H1 (cell line): ENCODE data around the gene BAIAP2L2. TPM values are rescaled to one million over a fixed set of nuclear protein-coding genes. Genes with fewer than 3 reads are reported as not detected.

Source experiments
- CTCF ChIA-PET: fragments of 300-600 bp; sonication (Branson Sonifier 250); formaldehyde crosslinking; loops from one replicate; lab custom pipeline; 2021; ENCODE audit not compliant: partially characterized antibody; lab: Charles Lee
- POLR2A ChIA-PET: fragments of 300-600 bp; sonication (Branson Sonifier 250); formaldehyde crosslinking; loops from one replicate; lab custom pipeline; 2021; ENCODE audit warnings: inconsistent platforms; ENCODE audit not compliant: partially characterized antibody; lab: Charles Lee
- DNase-seq, 2 experiments: peaks; one replicate each; pipeline versions ENCODE4 v3.0.0 to v3.0.0-alpha.2; 2010 to 2022; ENCODE audit warnings: low spot score in 2 of 2, low read depth in 1 of 2, mixed read lengths in 1 of 2
- FAIRE-seq: peaks from 2 replicates; lab custom pipeline; 2011; peaks lifted over from hg19 to GRCh38; lab: Jason Lieb, UNC
- H2AFZ ChIP-seq: 2 replicates; pipeline ENCODE4 v1.8.1; 2012; ENCODE audit warnings: low read length, inconsistent platforms
- H2AK5ac ChIP-seq: 2 replicates; pipeline ENCODE4 v1.6.1; 2013; ENCODE audit warnings: low read depth, low read length
- H2BK120ac ChIP-seq: replicated peaks from 2 replicates; pipeline ENCODE3; 2013; ENCODE audit warnings: low read depth, low read length, inconsistent platforms
- H2BK12ac ChIP-seq: 2 replicates; pipeline ENCODE4 v1.6.1; 2013; ENCODE audit warnings: low read depth, low read length
- H2BK15ac ChIP-seq: 2 replicates; pipeline ENCODE4 v1.6.1; 2013; ENCODE audit warnings: low read length
- H2BK20ac ChIP-seq: 2 replicates; pipeline ENCODE4 v1.6.1; 2013; ENCODE audit warnings: low read length
- H2BK5ac ChIP-seq: 2 replicates; pipeline ENCODE4 v1.6.1; 2013; ENCODE audit warnings: low read depth, low read length
- H3K14ac ChIP-seq: 2 replicates; pipeline ENCODE4 v1.6.1; 2013; ENCODE audit warnings: inconsistent platforms; ENCODE audit not compliant: insufficient read length
- H3K18ac ChIP-seq: 2 replicates; pipeline ENCODE4 v1.6.1; 2013; ENCODE audit warnings: low read length; ENCODE audit errors: extremely low read depth
- H3K23ac ChIP-seq: 2 replicates; pipeline ENCODE4 v1.6.1; 2013; ENCODE audit warnings: inconsistent platforms; ENCODE audit not compliant: insufficient read length
- H3K23me2 ChIP-seq: 2 replicates; pipeline ENCODE4 v1.6.1; 2013; ENCODE audit warnings: low read depth, low read length
- H3K27ac ChIP-seq: 2 replicates; pipeline ENCODE4 v1.6.1; 2011; ENCODE audit warnings: low read depth, low read length, inconsistent platforms
- H3K27me3 ChIP-seq, 4 experiments: replicated peaks in 1 of 4; 1 replicate in 1 of 4; 2 replicates in 3 of 4; pipeline versions ENCODE4 v1.6.1 to v1.8.1; 2011 to 2013; ENCODE audit warnings: low read length in 3 of 4, mild to moderate bottlenecking in 3 of 4, inconsistent platforms in 2 of 4, mixed read lengths in 2 of 4, moderate library complexity in 1 of 4; ENCODE audit not compliant: control insufficient read depth in 3 of 4, insufficient read depth in 3 of 4; ENCODE audit errors: extremely low read depth in 1 of 4
- H3K36me3 ChIP-seq, 4 experiments: 2 replicates each; pipeline versions ENCODE4 v1.6.1 to v1.8.1; 2011 to 2013; ENCODE audit warnings: mild to moderate bottlenecking in 4 of 4, low read length in 3 of 4, moderate library complexity in 2 of 4, control low read depth in 1 of 4, inconsistent platforms in 1 of 4; ENCODE audit not compliant: insufficient read depth in 4 of 4, control insufficient read depth in 2 of 4
- H3K4ac ChIP-seq: replicated peaks from 2 replicates; pipeline ENCODE3; 2013; ENCODE audit warnings: low read length, low read depth, mixed read lengths, inconsistent platforms; ENCODE audit not compliant: insufficient read length
- H3K4me1 ChIP-seq, 4 experiments: replicated peaks in 1 of 4; 1 replicate in 1 of 4; 2 replicates in 3 of 4; pipeline versions ENCODE4 v1.6.1 to v1.8.1; 2011 to 2013; ENCODE audit warnings: low read length in 3 of 4, inconsistent platforms in 2 of 4, mixed read lengths in 1 of 4; ENCODE audit not compliant: insufficient read depth in 4 of 4, control insufficient read depth in 3 of 4
- H3K4me2 ChIP-seq, 2 experiments: 2 replicates each; pipeline versions ENCODE4 v1.6.1 to v1.8.1; 2011 to 2013; ENCODE audit warnings: low read depth in 2 of 2, low read length in 2 of 2, control low read depth in 1 of 2, inconsistent platforms in 1 of 2, mild to moderate bottlenecking in 1 of 2; ENCODE audit not compliant: insufficient read depth in 1 of 2
- H3K4me3 ChIP-seq, 4 experiments: fragments of 200-600, 300-600 bp in 1 of 4; sonication (generic), shearing (Covaris generic), sonication (Bioruptor Twin) in 1 of 4; 2 replicates each; pipeline versions ENCODE4 v1.5.1 to v1.8.1; 2011 to 2016; ENCODE audit warnings: low read length in 4 of 4, low read depth in 3 of 4, control low read depth in 2 of 4, inconsistent platforms in 2 of 4, mild to moderate bottlenecking in 2 of 4, mixed read lengths in 1 of 4, moderate library complexity in 1 of 4; ENCODE audit not compliant: insufficient read depth in 2 of 4; ENCODE audit errors: extremely low read depth in 1 of 4
- H3K56ac ChIP-seq: replicated peaks from 2 replicates; pipeline ENCODE3; 2013; ENCODE audit warnings: low read depth, mild to moderate bottlenecking, mixed read lengths, low read length, inconsistent platforms; ENCODE audit not compliant: insufficient read length
- H3K79me1 ChIP-seq: 2 replicates; pipeline ENCODE4 v1.6.1; 2013; ENCODE audit warnings: low read depth, low read length, control low read depth
- H3K79me2 ChIP-seq, 2 experiments: 2 replicates each; pipeline versions ENCODE4 v1.6.1 to v1.8.1; 2012 to 2013; ENCODE audit warnings: low read length in 2 of 2, mild to moderate bottlenecking in 2 of 2, inconsistent platforms in 1 of 2; ENCODE audit not compliant: insufficient read depth in 2 of 2, control insufficient read depth in 1 of 2
- H3K9ac ChIP-seq, 4 experiments: replicated peaks in 1 of 4; 1 replicate in 1 of 4; 2 replicates in 3 of 4; pipeline versions ENCODE4 v1.6.1 to v1.8.1; 2011 to 2013; ENCODE audit warnings: low read depth in 3 of 4, low read length in 3 of 4, control low read depth in 2 of 4, mild to moderate bottlenecking in 2 of 4, moderate library complexity in 2 of 4, inconsistent platforms in 1 of 4; ENCODE audit errors: extremely low read depth in 1 of 4
- H3K9me3 ChIP-seq, 2 experiments: 2 replicates each; pipeline versions ENCODE4 v1.6.1 to v1.8.1; 2012 to 2013; ENCODE audit warnings: mild to moderate bottlenecking in 2 of 2, moderate library complexity in 2 of 2, control low read depth in 1 of 2, inconsistent platforms in 1 of 2, low read depth in 1 of 2, low read length in 1 of 2, mixed read lengths in 1 of 2; ENCODE audit not compliant: insufficient read depth in 2 of 2
- H4K20me1 ChIP-seq, 2 experiments: replicated peaks in 1 of 2; 2 replicates each; pipeline versions ENCODE3 to v1.8.1; 2011 to 2013; ENCODE audit warnings: inconsistent platforms in 2 of 2, low read length in 2 of 2, mild to moderate bottlenecking in 1 of 2; ENCODE audit not compliant: insufficient read depth in 2 of 2, control insufficient read depth in 1 of 2
- H4K5ac ChIP-seq: 2 replicates; pipeline ENCODE4 v1.6.1; 2013; ENCODE audit warnings: low read length, low read depth, mixed read lengths, inconsistent platforms; ENCODE audit not compliant: insufficient read length
- H4K8ac ChIP-seq: 2 replicates; pipeline ENCODE4 v1.8.0; 2013; ENCODE audit warnings: mild to moderate bottlenecking, moderate library complexity, low read length, inconsistent platforms; ENCODE audit not compliant: insufficient read depth; ENCODE audit errors: extremely low read depth
- H4K91ac ChIP-seq: replicated peaks from 2 replicates; pipeline ENCODE3; 2013; ENCODE audit warnings: low read length, mixed read lengths, inconsistent platforms; ENCODE audit not compliant: insufficient read length
- CTBP2 ChIP-seq: IDR thresholded peaks from 2 replicates; pipeline ENCODE4 v1.7.0; 2011; ENCODE audit warnings: borderline replicate concordance, mild to moderate bottlenecking, moderate library complexity, mixed read lengths, low read length; ENCODE audit not compliant: insufficient read depth, insufficient read length
- HDAC2 ChIP-seq, 2 experiments: fragments of 300-600 bp in 1 of 2; sonication (generic) in 1 of 2; IDR thresholded peaks; 2 replicates each; pipeline ENCODE4 v1.6.1; 2011 to 2012; ENCODE audit warnings: low read depth in 2 of 2, low read length in 2 of 2, mild to moderate bottlenecking in 2 of 2, moderate library complexity in 2 of 2, borderline replicate concordance in 1 of 2, inconsistent platforms in 1 of 2
- KDM4A ChIP-seq: IDR thresholded peaks from one replicate; pipeline ENCODE4 v1.7.1; 2012; ENCODE audit warnings: low read depth, mild to moderate bottlenecking, moderate library complexity, low read length, inconsistent platforms; ENCODE audit not compliant: severe bottlenecking
- KDM5A ChIP-seq: fragments of 200-600 bp; IDR thresholded peaks from 2 replicates; pipeline ENCODE4 v1.7.1; 2012; ENCODE audit warnings: mild to moderate bottlenecking, low read length, inconsistent platforms, mixed read lengths
- PHF8 ChIP-seq: fragments of 200-600 bp; sonication (generic); conservative IDR thresholded peaks from 2 replicates; pipeline ENCODE4 v1.7.1; 2012; ENCODE audit warnings: low read depth, mild to moderate bottlenecking, inconsistent platforms, low read length, moderate library complexity
- RAD21 ChIP-seq, 2 experiments: IDR thresholded peaks in 1 of 2; conservative IDR thresholded peaks in 1 of 2; 2 replicates each; pipeline ENCODE4 v1.6.1; 2011; ENCODE audit warnings: low read depth in 2 of 2, low read length in 2 of 2, improper control_type of control experiment in 1 of 2, inconsistent platforms in 1 of 2, mild to moderate bottlenecking in 1 of 2, moderate library complexity in 1 of 2
- RBBP5 ChIP-seq: IDR thresholded peaks from 2 replicates; pipeline ENCODE4 v1.7.1; 2012; ENCODE audit warnings: low read depth, mild to moderate bottlenecking, inconsistent platforms, low read length, moderate library complexity, borderline replicate concordance
- RXRA ChIP-seq: IDR thresholded peaks from 2 replicates; pipeline ENCODE4 v1.6.1; 2011; ENCODE audit warnings: low read depth, mild to moderate bottlenecking, low read length, moderate library complexity; ENCODE audit not compliant: insufficient read depth
- SIX5 ChIP-seq: IDR thresholded peaks from 2 replicates; pipeline ENCODE4 v1.6.1; 2011; ENCODE audit warnings: mild to moderate bottlenecking, low read depth, low read length
- SP2 ChIP-seq: IDR thresholded peaks from 2 replicates; pipeline ENCODE4 v1.6.1; 2012; ENCODE audit warnings: mild to moderate bottlenecking, low read length, inconsistent platforms
- SUZ12 ChIP-seq: fragments of 200-600 bp; sonication (generic); IDR thresholded peaks from 2 replicates; pipeline ENCODE4 v1.6.1; 2012; ENCODE audit warnings: mild to moderate bottlenecking, inconsistent platforms, low read length, moderate library complexity, mixed read lengths
- YY1 ChIP-seq: IDR thresholded peaks from 2 replicates; pipeline ENCODE4 v1.6.1; 2011; ENCODE audit warnings: low read depth, mild to moderate bottlenecking, low read length
- WGBS, 2 experiments: shearing (Covaris generic) in 1 of 2; methylation state at CpG; one replicate each; pipeline versions ENCODE4 v1.1.6 to v1.1.7; 2013 to 2015; ENCODE audit warnings: low lambda C conversion rate in 2 of 2, mixed read lengths in 2 of 2, inconsistent platforms in 1 of 2, low coverage in 1 of 2, missing lambda C conversion rate in 1 of 2; ENCODE audit not compliant: insufficient replicate concordance in 2 of 2, insufficient coverage in 1 of 2, insufficient read length in 1 of 2; ENCODE audit errors: extremely low coverage in 1 of 2, missing lambda C conversion rate in 1 of 2; 5-methylcytosine and 5-hydroxymethylcytosine counted together
- polyA plus RNA-seq, 7 experiments: library from polyadenylated mRNA; depleted of rRNA in 3 of 7; stranded (reverse) in 5 of 7; unstranded in 2 of 7; fragments of >200 nt in 5 of 7; fragments of 200-250 nt in 2 of 7; gene quantifications; 1 replicate in 5 of 7; 2 replicates in 1 of 7; 4 replicates in 1 of 7; pipeline versions ENCODE4 v1.2.1 to v1.2.3, GENCODE V29; 2011 to 2013; ENCODE audit warnings: missing spikeins in 2 of 7, mixed read lengths in 2 of 7
- total RNA-seq: library from RNA; stranded (reverse); fragmentation: NEBNext Ultra II Directional; extraction: Animal tissue kit (Norgen Biotek cat#: 25700); gene quantifications from 2 replicates; pipeline ENCODE4 v1.2.1, GENCODE V29; 2021

BAIAP2L2 gene
- total and polyA plus RNA-seq, 2 of the 8 experiments (the other 6 are each of a cell fraction or from before 2014, with no cell fraction given), result 5.4 to 10.0 TPM

GRCh38 chr22:38109371-38110001, 998 bp downstream of the BAIAP2L2 start:
- 92% methylated on average over 18 of the region's 22 CpGs; no CpG with 5 or more reads in 1 of the 2 experiments for WGBS, 2 experiments
- Histone ChIP-seq H3K4me3 (no peak overlapping the region), H2AFZ (no peak overlapping the region), H2BK5ac (no peak overlapping the region), H3K56ac (no peak overlapping the region), H3K4me1 (peaks cover 0 to 9% (median 7%) of the 10 kb centered on the region in 4 experiments; a peak in 3 of 7 replicates), H3K4me2 (no peak overlapping the region), H3K27me3 (no peaks in the 10 kb centered on the region), H4K20me1 (no peaks in the 10 kb centered on the region), H4K8ac (peak overlapping the region; percentile 11), H4K5ac (no peak overlapping the region), H3K23me2 (0 out of 2 replicates have a peak, but pooled peaks cover 1% of the 10 kb centered on the region), H3K23ac (no peak overlapping the region), H3K27ac (no peak overlapping the region), H3K79me1 (no peaks in the 10 kb centered on the region), H3K9me3 (no peaks in the 10 kb centered on the region), H3K36me3 (no peaks in the 10 kb centered on the region), H2BK20ac (no peak overlapping the region), H2AK5ac (no peak overlapping the region), H3K14ac (no peak overlapping the region), H2BK15ac (no peak overlapping the region), H3K9ac (no peak overlapping the region), H4K91ac (no peak overlapping the region), H3K4ac (no peak overlapping the region), H3K79me2 (no peaks in the 10 kb centered on the region), H3K18ac (no peak overlapping the region), H2BK12ac (no peak overlapping the region), H2BK120ac (no peak overlapping the region)
- ChIA-PET POLR2A (interaction anchor here (0.6 to 1.4 kb wide), 5 partner anchors 9 to 164 kb away, joined by 3 read pairs; no protein-coding TSS in a partner anchor), CTCF (interaction anchor here (0.6 to 10.2 kb wide), 7 partner anchors 8 to 92 kb away, joined by 3 to 194 read pairs (median 7); partner anchors contain the start of gene MAFF)
- FAIRE-seq (no peak), DNase-seq (no peak)
- TF ChIP-seq RAD21 (IDR thresholded peaks at IDR 0.05 in 1 of 2, conservative IDR thresholded peaks at IDR 0.05 in 1 of 2; ENCODE audit: low read depth in 2 of 2, low read length in 2 of 2) (no peak), YY1 (no peak), PHF8 (no peak), CTBP2 (no peak), SP2 (no peak), RXRA (no peak), HDAC2 (IDR thresholded peaks at IDR 0.05; ENCODE audit: borderline replicate concordance in 1 of 2, low read depth in 2 of 2, low read length in 2 of 2) (no peak), SIX5 (no peak), KDM5A (no peak), KDM4A (no peak), RBBP5 (no peak), SUZ12 (no peak)
